K562 treated with DMSO at 1 percent for 48 hours (cell line): ENCODE results near the gene C1R. TPM values are rescaled to one million over a fixed set of nuclear protein-coding genes. Genes with fewer than 3 reads are reported as not detected.

Experiments used
- total RNA-seq: library from RNA; unstranded; fragments of 300-600 nt; gene quantifications from 2 replicates; pipeline ENCODE4 v1.2.3, GENCODE V29; 2022; ENCODE audit warnings: low replicate concordance; ENCODE audit errors: extremely low read depth

The C1R gene
- not detected in 2 replicates for total RNA-seq

DNA sequence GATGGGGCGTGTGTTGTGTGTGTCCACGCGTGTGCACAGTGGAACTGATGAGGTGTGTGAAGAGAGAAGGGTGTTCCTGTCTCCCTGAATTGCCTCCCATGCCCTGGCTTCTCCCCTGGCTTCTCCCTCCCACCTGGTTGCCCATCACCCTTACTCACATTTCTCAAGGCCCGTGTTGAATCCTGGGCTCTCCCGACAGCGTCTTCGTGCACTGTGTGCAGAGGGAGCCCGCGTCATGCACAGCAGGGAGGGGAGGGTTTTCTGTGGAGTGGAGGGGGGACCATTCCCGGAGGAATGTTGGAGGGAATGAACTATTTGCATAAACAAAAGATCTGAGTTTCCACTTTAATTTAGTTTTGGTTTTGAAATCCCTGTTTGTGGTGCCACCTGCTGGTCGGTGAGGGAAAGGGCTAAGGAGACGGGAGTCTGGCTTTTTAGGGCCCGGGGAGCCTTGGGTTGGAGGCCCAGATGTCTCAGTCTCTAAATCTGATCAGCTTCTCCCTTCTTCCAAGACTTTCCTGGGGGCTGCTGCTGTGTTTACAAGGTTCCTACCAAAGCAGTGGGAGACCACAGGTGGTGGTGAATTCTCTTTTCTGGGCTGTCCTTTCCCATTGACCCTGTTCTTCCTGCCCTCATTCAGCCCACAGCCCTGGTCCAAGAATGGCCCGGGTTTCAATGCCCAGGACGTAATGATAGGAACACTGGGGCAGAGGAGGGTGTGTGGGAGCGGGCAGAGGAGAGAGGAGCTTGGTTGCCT lies at the start of gene C1R:
TSS of gene C1R (minus strand) at position 217 of the 757 bp plus-strand sequence. CDS start at position 160, 57 bp downstream.

DNA sequence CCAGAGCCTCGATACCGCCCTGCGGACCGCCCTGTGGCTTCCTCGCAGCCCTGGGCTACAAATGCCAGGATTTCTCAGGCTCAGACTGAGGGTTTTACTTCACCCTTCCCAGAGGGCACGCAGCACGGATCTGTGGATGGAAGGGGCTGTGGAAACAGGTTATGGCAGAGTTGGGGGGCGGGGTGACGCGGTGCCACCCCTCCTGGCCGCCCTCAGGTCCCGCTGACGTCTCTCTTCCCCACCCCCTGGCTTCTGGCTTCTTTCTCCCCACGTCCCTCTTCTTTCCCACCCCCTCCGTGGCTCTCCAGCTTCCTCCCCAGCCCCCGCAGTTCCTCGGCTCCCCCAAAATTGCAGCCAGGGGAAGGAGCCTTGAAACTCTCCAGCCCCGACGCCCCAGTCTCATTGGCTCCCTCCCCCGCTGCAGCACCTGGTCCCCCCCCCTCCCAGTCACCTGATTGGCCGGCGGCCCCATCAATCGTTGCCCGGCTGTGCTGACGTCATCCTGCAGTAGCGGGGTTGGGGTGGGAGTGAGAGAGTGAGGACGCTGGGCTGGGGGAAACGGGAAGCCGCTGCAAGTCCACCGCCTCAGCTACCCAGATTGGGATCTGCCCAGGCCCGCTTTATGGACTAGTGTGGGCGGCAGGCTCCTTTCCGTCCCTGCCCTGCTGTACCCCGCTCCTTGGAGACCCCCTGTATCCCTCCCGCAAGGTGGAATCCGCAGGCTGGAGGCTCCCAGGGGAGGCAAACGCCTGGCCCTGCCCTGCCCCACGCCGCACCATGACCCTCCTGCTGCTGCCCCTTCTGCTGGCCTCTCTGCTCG lies 37.8 kb upstream of the C1R start, which contains the start of gene CLSTN3:
TSS of gene CLSTN3 (plus strand) at position 500 of the 820 bp plus-strand sequence. CDS start at position 778, 278 bp downstream.

GRCh38 chr12:7128681-7129286 lies 36.5 kb upstream of the C1R start, which contains the start of gene RBP5:
Gene RBP5, minus strand, starts transcription at chr12:7128889. Its CDS starts 114 bp downstream, at chr12:7128775.

DNA sequence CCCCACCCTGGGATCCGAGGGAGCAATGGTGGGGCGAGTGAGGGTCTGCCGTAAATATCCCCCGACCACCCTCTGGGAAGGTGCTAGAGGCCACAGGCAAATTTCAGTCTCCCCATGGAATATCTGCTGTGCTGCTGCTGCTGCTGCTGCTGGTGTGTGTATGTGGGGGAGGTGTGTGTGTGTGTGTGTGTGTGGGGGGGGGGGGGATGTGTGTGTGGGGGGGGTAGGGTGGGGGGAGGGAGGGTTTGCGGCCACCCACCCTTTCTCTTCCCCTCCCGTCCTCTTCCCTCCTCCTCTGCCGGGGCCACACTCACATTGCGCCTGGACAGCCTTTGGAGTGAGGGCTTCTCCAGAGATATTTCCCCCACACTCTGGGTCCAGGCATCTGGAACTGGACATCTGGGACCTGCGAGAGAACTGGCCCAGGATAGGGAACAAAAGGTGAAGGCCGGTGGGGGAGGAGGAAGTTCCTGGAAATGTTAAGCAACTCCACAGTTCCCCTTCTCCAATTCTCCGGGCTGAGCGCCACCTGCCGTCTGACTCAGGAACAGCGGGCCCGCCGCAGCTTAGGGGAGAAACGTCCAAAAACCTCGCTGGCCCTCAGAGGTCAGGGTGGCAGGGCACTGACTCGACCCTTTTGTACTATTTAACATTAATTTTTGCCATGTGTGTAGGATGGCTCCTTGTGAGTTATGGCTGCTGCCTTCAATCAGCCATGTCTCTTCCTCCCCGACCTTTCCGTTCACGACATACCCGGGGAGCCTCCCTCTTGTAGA lies 16.7 kb upstream of the C1R start, which contains the start of gene C1RL:
TSS of gene C1RL (minus strand) at position 419 of the 776 bp plus-strand sequence. CDS start at position 385, 34 bp downstream.

DNA sequence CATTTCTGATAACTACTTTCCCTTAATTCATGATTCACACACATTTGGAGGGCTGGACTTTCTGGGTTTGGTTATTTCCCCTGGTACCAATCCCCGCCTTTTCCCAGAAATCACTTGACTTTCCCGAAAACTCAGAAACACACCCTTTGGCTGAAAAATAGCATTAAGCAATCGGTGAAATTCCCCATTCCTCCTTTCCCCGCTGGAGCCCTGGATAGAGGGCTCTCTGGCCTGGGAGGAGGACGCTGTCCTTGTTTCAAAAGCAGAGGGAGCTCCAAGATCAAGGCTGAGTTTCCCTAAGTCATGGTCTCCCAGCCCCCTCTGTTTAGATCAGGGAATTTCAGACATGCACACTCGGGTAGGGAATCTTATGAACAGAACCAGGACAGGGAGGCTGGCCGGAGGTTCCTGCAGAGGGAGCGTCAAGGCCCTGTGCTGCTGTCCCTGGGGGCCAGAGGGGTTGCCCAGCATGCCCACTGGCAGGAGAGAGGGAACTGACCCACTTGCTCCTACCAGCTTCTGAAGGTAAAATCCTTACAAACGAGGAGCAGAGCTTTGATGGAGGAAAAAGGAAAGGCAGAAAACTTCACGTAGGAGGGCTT lies 31.8 kb downstream of the C1R start, which contains the start of gene C1S:
TSS of gene C1S (plus strand) at position 366 of the 602 bp plus-strand sequence. CDS start 1,195 bp downstream, outside the sequence.

Other genes with a start within 250 kb of the C1R start
- not detected in 2 replicates for gene CDCA3, start 241.2 kb downstream of the C1R start, total RNA-seq
- gene USP5, start 240.3 kb downstream of the C1R start, total RNA-seq = 152 TPM in 1 of 2 replicates, not detected in the other
- 376 TPM in 1 of 2 replicates, not detected in the other for gene TPI1, start 224.9 kb downstream of the C1R start, total RNA-seq
- not detected in 2 replicates for gene SPSB2, start 219.1 kb downstream of the C1R start, total RNA-seq
- gene LRRC23, start 187.6 kb downstream of the C1R start, total RNA-seq = not detected in 2 replicates
- not detected in 2 replicates for gene ENO2, start 177.9 kb downstream of the C1R start, total RNA-seq
- gene ATN1, start 164.5 kb downstream of the C1R start, total RNA-seq = not detected in 2 replicates
- gene RNU7-1, start 148.6 kb downstream of the C1R start, total RNA-seq = not detected in 2 replicates
- not detected in 2 replicates for gene C12orf57, start 148.4 kb downstream of the C1R start, total RNA-seq
- not detected in 2 replicates for gene PTPN6, start 141.1 kb downstream of the C1R start, total RNA-seq
- not detected in 2 replicates for gene PHB2, start 121.8 kb downstream of the C1R start, total RNA-seq
- not detected in 2 replicates for gene EMG1, start 121.5 kb downstream of the C1R start, total RNA-seq
- not detected in 2 replicates for gene LPCAT3, start 74.0 kb downstream of the C1R start, total RNA-seq
- gene C1S, start 31.7 kb downstream of the C1R start, total RNA-seq = not detected in 2 replicates
- gene C1RL, start 16.8 kb upstream of the C1R start, total RNA-seq = not detected in 2 replicates
- not detected in 2 replicates for gene RBP5, start 36.4 kb upstream of the C1R start, total RNA-seq
- gene CLSTN3, start 37.9 kb upstream of the C1R start, total RNA-seq = not detected in 2 replicates
- not detected in 2 replicates for gene PEX5, start 97.2 kb upstream of the C1R start, total RNA-seq
- gene ACSM4, start 211.6 kb upstream of the C1R start, total RNA-seq = not detected in 2 replicates